Stimulated activated CD4-positive, alpha-beta T cell treated with anti-CD3 and anti-CD28 coated beads, TNF-alpha, amount 100 ng/mL, for 24 hours (primary cell): Measurements from ENCODE around the gene MYEF2.

Source experiments
- DNase-seq, 3 experiments: peaks; one replicate each; pipeline ENCODE4 v3.0.0-alpha.2; 2020; ENCODE audit warnings: low read depth in 3 of 3

MYEF2 gene, protein sequence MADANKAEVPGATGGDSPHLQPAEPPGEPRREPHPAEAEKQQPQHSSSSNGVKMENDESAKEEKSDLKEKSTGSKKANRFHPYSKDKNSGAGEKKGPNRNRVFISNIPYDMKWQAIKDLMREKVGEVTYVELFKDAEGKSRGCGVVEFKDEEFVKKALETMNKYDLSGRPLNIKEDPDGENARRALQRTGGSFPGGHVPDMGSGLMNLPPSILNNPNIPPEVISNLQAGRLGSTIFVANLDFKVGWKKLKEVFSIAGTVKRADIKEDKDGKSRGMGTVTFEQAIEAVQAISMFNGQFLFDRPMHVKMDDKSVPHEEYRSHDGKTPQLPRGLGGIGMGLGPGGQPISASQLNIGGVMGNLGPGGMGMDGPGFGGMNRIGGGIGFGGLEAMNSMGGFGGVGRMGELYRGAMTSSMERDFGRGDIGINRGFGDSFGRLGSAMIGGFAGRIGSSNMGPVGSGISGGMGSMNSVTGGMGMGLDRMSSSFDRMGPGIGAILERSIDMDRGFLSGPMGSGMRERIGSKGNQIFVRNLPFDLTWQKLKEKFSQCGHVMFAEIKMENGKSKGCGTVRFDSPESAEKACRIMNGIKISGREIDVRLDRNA

GRCh38 chr15:48177766-48178647 is at the start of gene MYEF2:
TSS of gene MYEF2 (minus strand) at chr15:48178295. CDS start at chr15:48178237, 58 bp downstream.
- DNase-seq = peak; percentile 40 to 68 (median 50)

GRCh38 chr15:48225771-48226170 is 47.7 kb upstream of the MYEF2 start:
- DNase-seq = no peak

DNA sequence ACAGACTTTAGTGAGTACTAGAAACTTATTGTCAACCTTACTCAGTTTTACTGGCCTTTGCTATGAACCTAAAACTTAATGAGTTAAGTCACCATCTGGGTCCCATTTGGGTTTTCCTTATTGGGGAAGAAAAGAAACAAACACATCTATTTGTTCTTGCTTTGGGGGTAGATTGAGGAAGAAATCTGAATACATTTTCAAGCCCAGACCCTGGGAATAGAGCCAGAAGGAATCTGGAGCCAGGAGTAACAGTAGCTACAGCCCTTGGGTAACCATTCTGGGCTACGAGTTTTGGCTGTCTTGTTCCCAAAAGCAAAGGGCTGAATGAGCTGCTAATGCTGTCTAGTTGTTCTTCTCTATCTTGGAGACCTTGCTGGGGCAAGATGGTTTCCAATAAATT is 44.5 kb upstream of the MYEF2 start:
- DNase-seq = no peak

DNA sequence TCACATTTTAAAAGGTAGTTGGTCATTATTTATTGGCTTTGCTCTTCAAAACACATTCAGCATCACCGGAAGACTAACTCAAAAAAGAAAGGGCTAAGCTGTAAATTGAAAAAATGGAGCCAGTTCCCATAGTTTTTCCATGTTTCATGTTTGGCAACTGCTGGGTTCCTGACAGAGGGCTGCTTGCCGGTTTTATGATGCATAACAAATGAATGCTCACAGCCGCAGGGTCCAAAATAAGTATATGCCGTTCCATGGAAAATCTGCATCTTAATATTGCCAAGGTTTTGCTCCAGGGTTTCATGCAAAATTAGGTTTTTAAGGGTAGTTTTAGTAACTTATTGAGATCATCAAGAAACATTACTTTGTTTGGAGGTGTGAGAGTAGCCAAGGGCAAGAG is 43.8 kb upstream of the MYEF2 start:
- DNase-seq = no peak

DNA sequence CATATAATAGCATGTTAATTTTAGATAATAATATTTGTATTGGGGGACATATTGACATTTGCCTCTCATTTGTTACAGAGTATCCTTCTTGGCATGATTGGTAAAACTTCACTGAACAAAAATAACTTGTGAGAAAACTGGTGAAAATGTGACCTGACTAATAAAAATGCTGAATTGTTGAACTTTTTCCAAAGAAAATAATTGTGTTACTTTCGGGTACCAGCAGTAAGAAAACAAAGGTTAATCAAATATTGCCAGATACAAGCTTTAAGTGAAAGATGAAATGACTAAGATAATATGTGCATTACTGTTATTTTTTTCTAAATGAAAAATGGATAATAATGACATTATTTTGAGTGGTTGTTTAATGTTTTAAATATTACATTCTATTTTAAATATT is 43.2 kb upstream of the MYEF2 start:
- no peak for DNase-seq

- DNase-seq = no peak
Measured at GRCh38 chr15:48205981-48206380, 27.9 kb upstream of the MYEF2 start, which contains the start of gene SLC12A1. TSS of gene SLC12A1 (plus strand) at chr15:48206302. CDS start at chr15:48207720, 1,418 bp downstream.

GRCh38 chr15:48202068-48202467 is 24.0 kb upstream of the MYEF2 start:
- no peak for DNase-seq

- DNase-seq = no peak
Measured at GRCh38 chr15:48191574-48192225, 13.6 kb upstream of the MYEF2 start, which contains the start of gene CTXN2. TSS of gene CTXN2 (plus strand) at chr15:48191665. CDS start at chr15:48201301, 9,636 bp downstream.

GRCh38 chr15:48190932-48191573 is 13.0 kb upstream of the MYEF2 start:
- peak in 1 of 3 experiments; percentile 21 for DNase-seq

DNA sequence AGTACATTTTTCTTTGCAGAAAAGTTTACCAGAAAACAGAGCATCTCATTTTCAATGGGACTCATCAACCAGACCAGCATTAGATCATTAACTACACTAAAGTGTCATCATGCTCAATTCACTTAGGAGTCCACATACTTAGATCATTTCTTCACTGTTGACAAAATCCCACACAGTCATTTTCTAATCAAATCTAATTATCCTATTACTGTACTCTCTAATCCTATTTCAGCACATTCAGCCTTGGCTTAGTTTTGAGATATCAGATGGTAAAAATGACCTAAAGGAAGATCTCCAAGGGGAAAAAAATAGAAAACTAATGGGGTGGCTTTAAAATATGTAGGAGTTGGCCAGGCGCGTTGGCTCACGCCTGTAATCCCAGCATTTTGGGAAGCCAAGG is 8.2 kb upstream of the MYEF2 start:
- no peak for DNase-seq

DNA sequence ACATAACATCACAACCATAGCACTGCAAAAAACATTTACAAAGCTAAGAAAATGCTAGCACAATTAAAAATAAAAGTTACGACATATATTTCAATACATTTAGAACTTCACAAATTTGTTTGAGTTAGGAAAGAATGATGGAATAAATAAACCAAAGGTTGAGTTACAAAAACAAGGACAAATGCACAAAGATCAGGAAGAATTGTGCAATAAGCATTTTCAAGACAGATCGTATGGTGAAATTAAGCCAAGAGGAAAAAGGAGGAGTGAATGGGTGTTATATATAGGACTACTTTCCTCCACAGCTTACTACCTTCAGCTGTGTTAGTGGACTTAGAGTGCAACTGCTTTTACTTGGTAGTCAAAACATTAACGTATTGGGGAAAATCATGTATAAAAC is 7.4 kb upstream of the MYEF2 start:
- DNase-seq = no peak

GRCh38 chr15:48182749-48183148 is 4.7 kb upstream of the MYEF2 start:
- DNase-seq = no peak

- DNase-seq = no peak
Measured at GRCh38 chr15:48178648-48178931, 495 bp upstream of the MYEF2 start.

GRCh38 chr15:48177383-48177765 is 721 bp downstream of the MYEF2 start:
- DNase-seq = no peak

DNA sequence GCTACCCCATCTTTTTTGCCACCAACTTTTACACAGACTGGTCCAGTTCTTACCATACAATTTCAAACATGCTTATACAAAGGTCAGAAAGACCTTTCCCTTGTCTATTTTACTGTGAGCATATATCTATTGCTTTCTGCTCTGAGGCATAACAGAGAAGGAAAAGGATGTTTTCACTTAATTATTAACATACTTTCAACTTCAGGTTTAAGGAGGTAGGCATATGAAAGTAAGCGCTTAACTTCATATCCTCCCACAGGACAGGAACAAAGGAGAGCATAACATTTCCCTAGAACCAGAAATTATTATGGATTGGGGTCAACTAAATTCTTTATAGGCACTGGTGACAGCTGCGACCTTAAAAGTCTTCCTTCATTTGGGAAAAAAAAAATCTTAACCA is 1.1 kb downstream of the MYEF2 start:
- no peak for DNase-seq

GRCh38 chr15:48176112-48176511 is 2.0 kb downstream of the MYEF2 start:
- no peak for DNase-seq

GRCh38 chr15:48175126-48175525 is 3.0 kb downstream of the MYEF2 start:
- no peak for DNase-seq

- DNase-seq = no peak
Measured at GRCh38 chr15:48170981-48171380, 7.1 kb downstream of the MYEF2 start.

GRCh38 chr15:48168616-48169015 is 9.5 kb downstream of the MYEF2 start:
- no peak for DNase-seq

- DNase-seq = no peak
Measured at GRCh38 chr15:48153526-48153925, 24.6 kb downstream of the MYEF2 start.

DNA sequence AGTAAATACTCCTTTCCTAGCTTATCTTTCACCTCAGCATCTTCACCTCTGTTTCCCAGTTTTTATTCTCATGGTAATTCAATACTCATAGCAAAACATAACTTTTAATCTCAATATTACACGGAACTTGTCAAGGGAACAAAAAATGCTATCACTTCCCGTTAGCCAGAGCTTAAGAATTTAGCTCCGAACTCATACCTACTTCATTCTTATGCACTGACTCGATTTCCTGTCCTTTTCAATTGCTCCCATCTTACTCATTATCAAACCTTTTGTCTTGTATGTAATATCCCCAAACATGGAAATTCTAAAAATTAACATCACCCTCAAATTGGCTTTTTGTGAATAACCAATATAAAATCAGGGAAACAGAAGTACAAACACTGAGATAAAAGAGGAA is 28.2 kb downstream of the MYEF2 start:
- no peak for DNase-seq
